Measurements from ENCODE around the gene FLRT1.

FLRT1 gene

GRCh38 chr11:64059339-64060140 lies 23.8 kb downstream of the FLRT1 start:
- no peak for TF ChIP-seq YY1 (IDR thresholded peaks at IDR 0.05; ENCODE audit: low read depth)
- 0 out of 2 replicates have a peak, but pooled peaks have one; percentile 31 for TF ChIP-seq ZBTB7A (IDR thresholded peaks at IDR 0.05; ENCODE audit: low read depth)
- no peak for TF ChIP-seq FOXM1 (IDR thresholded peaks at IDR 0.05; ENCODE audit: borderline replicate concordance, low read depth)

GRCh38 chr11:64060263-64060860 lies 24.6 kb downstream of the FLRT1 start:
- no peak for TF ChIP-seq TCF12 (IDR thresholded peaks at IDR 0.05; ENCODE audit: low read depth)
- no peak for TF ChIP-seq TEAD4 (IDR thresholded peaks at IDR 0.05)
- no peak for TF ChIP-seq NFIC (IDR thresholded peaks at IDR 0.05)
- TF ChIP-seq CREB1 (IDR thresholded peaks at IDR 0.05; ENCODE audit: low read depth) = no peak
- no peak for TF ChIP-seq RAD21 (IDR thresholded peaks at IDR 0.05; ENCODE audit: low read depth)
- TF ChIP-seq REST (IDR thresholded peaks at IDR 0.05; ENCODE audit: low read depth) = no peak
- no peak for TF ChIP-seq TAF1 (IDR thresholded peaks at IDR 0.05; ENCODE audit: low read depth)
- TF ChIP-seq FOXM1 (IDR thresholded peaks at IDR 0.05; ENCODE audit: borderline replicate concordance, low read depth) = no peak
- no peak for TF ChIP-seq YY1 (IDR thresholded peaks at IDR 0.05; ENCODE audit: low read depth)
- TF ChIP-seq MAX (IDR thresholded peaks at IDR 0.05) = no peak
- no peak for TF ChIP-seq ZBTB7A (IDR thresholded peaks at IDR 0.05; ENCODE audit: low read depth)
- TF ChIP-seq EP300 (IDR thresholded peaks at IDR 0.05; ENCODE audit: borderline replicate concordance) = no peak

GRCh38 chr11:64060861-64061444 lies 25.2 kb downstream of the FLRT1 start:
- TF ChIP-seq NFIC (IDR thresholded peaks at IDR 0.05) = no peak

GRCh38 chr11:64062185-64063039 lies 26.7 kb downstream of the FLRT1 start:
- TF ChIP-seq FOXM1 (IDR thresholded peaks at IDR 0.05; ENCODE audit: borderline replicate concordance, low read depth) = no peak
- no peak for TF ChIP-seq RAD21 (IDR thresholded peaks at IDR 0.05; ENCODE audit: low read depth)
- TF ChIP-seq CREB1 (IDR thresholded peaks at IDR 0.05; ENCODE audit: low read depth) = no peak
- no peak for TF ChIP-seq CEBPB (IDR thresholded peaks at IDR 0.05)
- TF ChIP-seq YY1 (IDR thresholded peaks at IDR 0.05; ENCODE audit: low read depth) = no peak
- TF ChIP-seq TEAD4 (IDR thresholded peaks at IDR 0.05) = no peak
- TF ChIP-seq USF1 (IDR thresholded peaks at IDR 0.05) = no peak
- no peak for TF ChIP-seq REST (IDR thresholded peaks at IDR 0.05; ENCODE audit: low read depth)
- TF ChIP-seq EP300 (IDR thresholded peaks at IDR 0.05; ENCODE audit: borderline replicate concordance) = no peak
- no peak for TF ChIP-seq ZBTB7A (IDR thresholded peaks at IDR 0.05; ENCODE audit: low read depth)
- TF ChIP-seq TCF12 (IDR thresholded peaks at IDR 0.05; ENCODE audit: low read depth) = no peak
- no peak for TF ChIP-seq TAF1 (IDR thresholded peaks at IDR 0.05; ENCODE audit: low read depth)
- TF ChIP-seq MAX (IDR thresholded peaks at IDR 0.05) = no peak
- no peak for TF ChIP-seq NFIC (IDR thresholded peaks at IDR 0.05)
- no peak for TF ChIP-seq EGR1 (IDR thresholded peaks at IDR 0.05)

- TF ChIP-seq EP300 (IDR thresholded peaks at IDR 0.05; ENCODE audit: borderline replicate concordance) = no peak
- no peak for TF ChIP-seq NFIC (IDR thresholded peaks at IDR 0.05)
- no peak for TF ChIP-seq YY1 (IDR thresholded peaks at IDR 0.05; ENCODE audit: low read depth)
- TF ChIP-seq ZBTB7A (IDR thresholded peaks at IDR 0.05; ENCODE audit: low read depth) = no peak
- no peak for TF ChIP-seq USF1 (IDR thresholded peaks at IDR 0.05)
- TF ChIP-seq REST (IDR thresholded peaks at IDR 0.05; ENCODE audit: low read depth) = no peak
- TF ChIP-seq CEBPB (IDR thresholded peaks at IDR 0.05) = no peak
- TF ChIP-seq RAD21 (IDR thresholded peaks at IDR 0.05; ENCODE audit: low read depth) = no peak
- no peak for TF ChIP-seq EGR1 (IDR thresholded peaks at IDR 0.05)
- no peak for TF ChIP-seq FOXM1 (IDR thresholded peaks at IDR 0.05; ENCODE audit: borderline replicate concordance, low read depth)
- TF ChIP-seq MAX (IDR thresholded peaks at IDR 0.05) = no peak
- no peak for TF ChIP-seq TAF1 (IDR thresholded peaks at IDR 0.05; ENCODE audit: low read depth)
- TF ChIP-seq TCF12 (IDR thresholded peaks at IDR 0.05; ENCODE audit: low read depth) = no peak
- no peak for TF ChIP-seq TEAD4 (IDR thresholded peaks at IDR 0.05)
- TF ChIP-seq CREB1 (IDR thresholded peaks at IDR 0.05; ENCODE audit: low read depth) = no peak
Measured at GRCh38 chr11:64063777-64064176, 28.0 kb downstream of the FLRT1 start.

Data from Ishikawa (cell line).